Islet of Langerhans (tissue), 1 donor: ENCODE results near the gene EEF2.
"Not testable (repeated sequence)": the region's sequence is repeated elsewhere in the genome, so short reads cannot be mapped to it uniquely, and the experiment has no call there.

Experiments used
- FAIRE-seq: peaks from one replicate; lab custom pipeline; 2011; peaks lifted over from hg19 to GRCh38; lab: Jason Lieb, UNC

The EEF2 gene

GRCh38 chr19:4014541-4015491, 29.6 kb upstream of the EEF2 start:
- no peak for FAIRE-seq

- no peak for FAIRE-seq
These were observed 28.8 kb upstream of the EEF2 start for GRCh38 chr19:4013886-4014540.

GRCh38 chr19:4012975-4013634, 27.8 kb upstream of the EEF2 start:
- FAIRE-seq = no peak

GRCh38 chr19:4012092-4012974, 27.1 kb upstream of the EEF2 start:
- peak; percentile 99 for FAIRE-seq

GRCh38 chr19:4011430-4011829, 26.2 kb upstream of the EEF2 start:
- FAIRE-seq = not testable (repeated sequence)

- no peak for FAIRE-seq
These were observed 25.5 kb upstream of the EEF2 start for GRCh38 chr19:4010808-4011110.

- FAIRE-seq = no peak
These were observed 24.9 kb upstream of the EEF2 start for GRCh38 chr19:4009990-4010807.

- FAIRE-seq = no peak
These were observed 22.7 kb upstream of the EEF2 start for GRCh38 chr19:4007836-4008539.

GRCh38 chr19:4007021-4007835, 22.0 kb upstream of the EEF2 start, which contains the start of gene PIAS4:
TSS of gene PIAS4 (plus strand) at chr19:4007736. CDS start at chr19:4007761, 25 bp downstream.
- no peak for FAIRE-seq

- FAIRE-seq = not testable (repeated sequence)
These were observed 20.2 kb upstream of the EEF2 start for GRCh38 chr19:4005436-4005835.

- not testable (repeated sequence) for FAIRE-seq
These were observed 15.5 kb upstream of the EEF2 start for GRCh38 chr19:4000798-4001197.

GRCh38 chr19:3998667-3999412, 13.6 kb upstream of the EEF2 start:
- FAIRE-seq = not testable (repeated sequence)

GRCh38 chr19:3995607-3996006, 10.3 kb upstream of the EEF2 start:
- no peak for FAIRE-seq

- no peak for FAIRE-seq
These were observed 5.5 kb upstream of the EEF2 start for GRCh38 chr19:3990815-3991117.

- no peak for FAIRE-seq
These were observed 2.5 kb upstream of the EEF2 start for GRCh38 chr19:3987619-3988371.

- FAIRE-seq = no peak
These were observed 1.2 kb upstream of the EEF2 start for GRCh38 chr19:3986260-3987041.

- no peak for FAIRE-seq
These were observed 488 bp upstream of the EEF2 start for GRCh38 chr19:3985643-3986259.
